Hindlimb muscle (tissue), 1 donor: ENCODE data around the gene RELA. TPM values are rescaled to one million over a fixed set of nuclear protein-coding genes. Genes with fewer than 3 reads are reported as not detected.
"Not testable (repeated sequence)": the region's sequence is repeated elsewhere in the genome, so short reads cannot be mapped to it uniquely, and the experiment has no call there.

Experiments used
- DNase-seq: peaks from one replicate; pipeline ENCODE4 v3.0.0-alpha.2; 2013
- polyA plus RNA-seq: library from polyadenylated mRNA; unstranded; fragments of 120-200 nt; gene quantifications from one replicate; pipeline ENCODE4 v1.2.1, GENCODE V29; 2013; ENCODE audit not compliant: insufficient read length

The RELA gene
- 50.6 TPM for polyA plus RNA-seq

DNA sequence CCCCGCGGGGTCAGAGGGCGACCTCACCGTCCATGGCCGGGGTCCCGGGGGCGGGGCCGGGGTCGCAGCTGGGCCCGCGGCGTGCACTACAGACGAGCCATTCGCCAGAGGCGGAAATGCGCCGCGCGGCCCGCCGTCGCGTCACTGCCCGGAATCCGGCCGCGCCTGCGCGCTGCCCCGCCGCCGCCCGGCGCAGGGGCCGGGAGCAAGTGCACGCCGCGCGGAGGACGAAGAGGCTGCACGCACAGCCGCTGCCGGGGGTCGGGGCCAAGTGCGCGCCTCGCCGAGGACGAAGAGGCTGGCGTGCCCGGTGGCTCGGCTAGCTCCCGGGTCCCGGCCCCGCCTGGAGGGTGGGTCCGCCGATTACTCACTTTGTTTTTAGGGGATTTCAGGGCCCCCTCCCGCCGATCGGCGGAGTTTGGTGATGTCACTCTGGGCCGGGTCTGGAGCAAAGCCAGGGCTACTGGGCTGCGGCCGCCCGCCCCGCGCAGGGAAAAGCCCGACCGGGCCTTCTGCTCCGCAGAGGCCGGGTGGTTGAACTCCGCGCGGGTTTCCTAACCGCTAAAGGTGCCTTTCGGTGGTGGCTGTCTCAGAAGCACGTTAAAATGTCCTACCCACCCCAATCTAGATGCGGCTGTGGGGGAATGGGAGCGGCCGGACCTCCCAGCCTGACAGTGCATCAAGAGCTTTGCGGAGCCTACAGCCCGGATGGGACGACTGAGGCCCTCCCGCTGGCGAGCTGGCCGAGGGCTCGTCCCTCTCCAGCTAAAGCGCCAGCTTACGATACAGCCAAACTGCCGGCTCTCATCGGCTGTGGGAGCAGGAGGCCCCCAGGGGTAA, at the start of gene RELA:
RELA (minus strand) TSS at position 118 of the 840 bp plus-strand sequence; CDS start at position 34, 84 bp downstream.
- peak; percentile 96 for DNase-seq

DNA sequence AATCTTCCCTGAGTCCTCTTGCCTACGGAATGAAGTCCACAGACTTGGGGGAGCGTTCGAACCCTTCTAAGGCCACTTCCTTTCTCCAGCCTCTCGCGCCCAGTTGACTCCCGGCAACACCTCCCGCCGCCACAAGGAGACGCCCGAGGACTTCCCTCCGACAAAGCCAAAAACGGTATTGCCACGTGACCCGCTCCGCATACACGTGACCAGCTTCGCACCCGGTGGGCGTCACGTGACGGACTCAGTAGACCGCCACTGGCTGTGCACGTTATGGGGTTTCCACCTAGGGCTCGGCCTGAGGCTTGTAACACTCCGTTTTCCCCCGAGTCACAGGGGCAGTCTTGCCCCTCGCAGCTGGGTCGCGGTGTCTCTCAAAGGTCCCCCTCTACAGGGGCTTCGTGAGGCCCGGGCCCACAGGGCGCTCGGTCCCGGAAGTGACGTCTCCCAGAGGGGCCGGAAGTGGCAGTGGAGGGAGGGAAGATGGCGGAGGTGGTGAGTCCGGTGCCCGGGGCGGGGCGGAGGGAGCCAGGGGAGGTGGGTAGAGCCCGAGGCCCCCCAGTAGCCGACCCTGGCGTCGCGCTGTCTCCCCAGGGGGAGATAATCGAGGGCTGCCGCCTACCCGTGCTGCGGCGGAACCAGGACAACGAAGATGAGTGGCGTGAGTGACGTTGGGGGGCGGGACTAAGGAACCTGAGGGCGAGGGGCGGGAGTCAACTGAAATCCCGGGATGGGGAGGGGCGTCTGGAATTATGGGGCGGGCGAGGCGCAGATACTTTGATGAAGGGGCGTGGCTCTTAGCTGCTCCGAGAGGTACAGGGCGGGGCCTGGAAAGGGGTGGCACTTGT, 49.3 kb upstream of the RELA start, which contains the start of gene KAT5:
KAT5 (plus strand) TSS at position 468 of the 848 bp plus-strand sequence; CDS start at position 484, 16 bp downstream.
- DNase-seq, result peak; percentile 97

DNA sequence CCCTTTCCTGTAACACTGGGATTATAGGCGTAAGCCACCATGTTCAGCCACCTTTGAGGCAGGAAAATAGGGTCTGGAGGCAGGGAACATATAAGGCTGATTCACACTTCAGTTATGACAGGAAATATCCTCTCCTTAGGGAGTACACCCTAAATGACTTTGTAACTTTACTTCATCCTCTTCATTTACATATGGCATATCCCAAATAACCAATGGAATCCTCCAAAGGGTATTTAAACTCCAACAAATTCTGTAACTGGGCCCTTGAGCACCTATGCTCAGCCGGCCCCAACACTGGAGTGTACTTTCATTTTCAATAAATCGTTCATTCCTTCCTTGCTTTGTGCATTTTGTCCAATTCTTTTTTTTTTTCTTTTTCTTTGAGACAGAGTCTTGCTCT, 47.7 kb upstream of the RELA start:
- no peak for DNase-seq

DNA sequence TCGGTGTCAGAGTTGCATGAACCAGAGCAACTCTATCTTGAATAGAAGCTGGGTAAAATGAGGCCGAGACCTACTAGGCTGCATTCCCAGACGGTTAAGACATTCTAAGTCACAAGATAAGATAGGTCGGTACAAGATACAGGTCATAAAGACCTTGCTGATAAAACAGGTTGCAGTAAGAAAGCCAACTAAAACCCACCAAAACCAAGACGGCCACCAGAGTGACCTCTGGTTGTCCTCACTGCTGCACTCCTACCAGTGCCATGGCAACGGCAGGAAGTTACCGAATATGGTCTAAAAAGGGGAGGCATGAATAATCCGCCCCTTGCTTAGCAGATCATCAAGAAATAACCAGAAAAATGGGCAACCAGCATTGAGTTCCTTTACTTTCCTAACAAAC, 46.9 kb upstream of the RELA start:
- no peak for DNase-seq

DNA sequence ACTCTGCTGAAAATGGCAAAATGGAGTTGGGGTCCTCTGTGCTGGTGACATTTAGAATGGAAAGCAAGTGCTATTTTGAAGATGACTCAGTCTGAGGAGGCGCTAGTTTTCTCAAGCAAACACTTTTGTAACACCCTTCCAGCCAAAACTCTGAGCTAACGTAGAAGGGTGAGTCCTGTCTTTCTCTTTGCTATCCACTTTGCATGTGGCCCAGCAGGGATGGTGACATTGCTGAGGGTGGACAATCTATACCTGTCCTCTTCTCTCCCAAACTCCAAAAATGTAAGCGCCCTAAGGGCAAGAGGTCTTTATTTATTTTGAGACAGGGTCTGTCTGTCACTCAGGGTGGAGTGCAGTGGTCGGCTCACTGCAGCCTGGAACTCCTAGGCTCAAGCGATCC, 45.7 kb upstream of the RELA start:
- no peak for DNase-seq

DNA sequence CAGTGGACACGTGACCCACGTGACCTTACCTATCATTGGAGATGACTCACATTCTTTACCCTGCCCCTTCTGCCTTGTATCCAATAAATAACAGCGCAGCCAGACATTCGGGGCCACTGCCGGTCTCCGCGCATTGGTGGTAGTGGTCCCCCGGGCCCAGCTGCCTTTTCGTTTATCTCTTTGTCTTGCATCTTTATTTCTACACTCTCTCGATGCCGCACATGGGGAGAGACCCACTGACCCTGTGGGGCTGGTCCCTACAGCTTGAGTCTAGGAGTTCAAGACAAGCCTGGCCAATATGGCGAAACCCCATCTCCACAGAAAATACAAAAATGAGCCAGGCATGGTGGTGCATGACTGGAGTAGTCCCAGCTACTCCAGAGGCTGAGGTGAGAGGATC, 44.3 kb upstream of the RELA start:
- DNase-seq, result not testable (repeated sequence)

DNA sequence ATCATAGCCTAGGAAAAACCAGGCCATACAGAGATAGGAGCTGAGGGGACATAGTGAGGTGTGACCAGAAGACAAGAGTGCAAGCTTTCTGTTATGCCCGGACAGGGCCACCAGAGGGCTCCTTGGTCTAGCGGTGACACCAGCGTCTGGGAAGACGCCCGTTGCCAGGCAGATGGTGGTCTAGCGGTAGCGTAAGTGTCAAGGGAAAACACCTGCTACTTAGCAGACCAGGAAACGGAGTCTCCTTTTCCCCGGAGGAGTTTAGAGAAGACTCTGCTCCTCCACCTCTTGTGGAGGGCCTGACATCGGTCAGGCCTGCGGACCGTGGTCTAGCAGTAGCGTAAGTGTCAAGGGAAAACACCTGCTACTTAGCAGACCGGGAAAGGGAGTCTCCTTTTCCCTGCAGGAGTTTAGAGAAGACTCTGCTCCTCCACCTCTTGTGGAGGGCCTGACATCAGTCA, 43.6 kb upstream of the RELA start:
- peak; percentile 55 for DNase-seq

DNA sequence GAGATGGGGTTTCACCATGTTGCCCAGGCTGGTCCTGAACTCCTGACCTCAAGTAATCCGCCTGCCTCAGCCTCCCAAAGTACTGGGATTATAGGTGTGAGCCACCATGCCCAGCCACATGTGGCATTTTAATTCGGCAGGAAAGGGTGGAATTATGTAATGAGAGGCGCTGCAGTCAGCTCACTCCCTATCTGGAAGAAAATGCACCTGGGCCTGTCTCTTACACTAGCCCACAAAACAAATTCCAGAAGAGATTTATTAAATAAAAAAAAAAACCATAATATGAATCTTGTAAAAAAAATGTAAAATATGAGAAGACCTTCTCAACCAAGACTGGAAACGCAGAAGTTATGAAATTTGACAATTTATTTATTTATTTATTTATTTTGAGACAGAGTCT, 41.1 kb upstream of the RELA start:
- no peak for DNase-seq

DNA sequence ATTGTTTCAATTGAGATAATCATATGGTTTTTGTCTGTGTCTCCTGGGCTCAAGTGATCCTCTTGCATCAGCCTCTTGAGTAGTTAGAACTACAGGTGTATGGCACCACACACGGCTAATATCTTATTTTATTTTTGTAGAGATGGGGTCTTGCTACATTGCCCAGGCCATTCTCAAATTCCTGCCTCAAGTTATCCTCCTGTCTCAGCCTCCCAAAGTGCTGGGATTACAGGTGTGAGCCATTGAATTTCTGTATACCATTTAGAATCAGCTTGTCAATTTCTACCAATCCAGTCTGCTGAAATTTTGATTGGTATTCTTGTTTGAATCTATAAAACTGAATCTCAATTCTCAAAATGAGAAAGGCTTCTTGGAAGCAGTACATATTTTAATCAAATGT, 39.0 kb upstream of the RELA start:
- DNase-seq, result no peak

DNA sequence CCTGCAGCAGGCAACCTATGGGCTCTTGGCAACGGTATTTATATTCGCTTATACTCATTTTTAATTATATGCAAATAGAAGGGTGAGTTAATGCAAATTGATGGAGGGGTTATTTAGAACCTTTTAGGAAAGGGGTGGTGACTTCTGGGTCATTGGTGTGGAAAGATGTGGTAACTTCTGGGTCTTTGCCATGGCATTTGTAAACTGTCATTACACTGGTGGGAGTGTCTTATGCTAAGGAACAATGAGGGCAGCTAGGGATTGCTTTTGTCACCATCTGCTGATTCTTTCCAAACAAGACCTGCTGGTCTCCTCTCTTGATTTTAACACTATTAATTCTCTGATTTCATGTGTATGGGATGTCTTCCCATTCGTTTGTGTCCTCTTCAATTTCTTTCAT, 37.7 kb upstream of the RELA start:
- no peak for DNase-seq

DNA sequence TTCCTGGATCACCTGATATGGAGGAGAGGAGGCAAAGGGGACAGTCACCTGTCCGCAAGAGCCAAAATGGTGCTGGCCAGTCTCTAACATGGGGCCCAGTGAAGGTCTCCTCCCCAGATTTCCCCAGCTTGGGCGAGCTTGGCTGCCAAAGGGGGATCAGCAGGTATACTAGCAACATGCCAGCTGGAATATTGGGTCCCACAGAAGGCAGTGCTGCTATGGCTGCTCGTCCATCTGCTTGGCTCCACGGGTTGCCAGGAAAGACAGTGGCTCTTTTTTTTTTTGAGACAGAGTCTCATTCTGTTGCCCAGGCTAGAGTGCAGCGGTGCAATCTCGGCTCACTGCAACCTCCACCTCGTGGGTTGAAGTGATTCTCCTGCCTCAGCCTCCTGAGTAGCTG, 36.6 kb upstream of the RELA start:
- no peak for DNase-seq

DNA sequence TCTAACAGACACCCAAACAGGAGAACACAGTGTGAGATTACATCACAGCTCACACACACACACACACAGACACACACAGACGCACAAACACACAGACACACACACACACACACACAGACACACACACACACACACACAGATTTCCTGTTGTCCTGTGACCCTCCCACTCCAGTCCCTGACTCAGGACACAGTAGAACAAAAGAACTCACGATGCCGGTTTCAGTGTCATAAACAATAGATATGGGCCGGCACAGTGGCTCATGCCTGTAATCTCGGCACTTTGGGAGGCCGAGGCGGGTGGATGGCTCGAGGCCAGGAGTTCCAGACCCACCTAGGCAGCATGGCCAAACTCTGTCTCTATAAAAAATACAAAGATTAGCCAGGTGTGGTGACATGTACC, 35.5 kb upstream of the RELA start:
- DNase-seq, result no peak

DNA sequence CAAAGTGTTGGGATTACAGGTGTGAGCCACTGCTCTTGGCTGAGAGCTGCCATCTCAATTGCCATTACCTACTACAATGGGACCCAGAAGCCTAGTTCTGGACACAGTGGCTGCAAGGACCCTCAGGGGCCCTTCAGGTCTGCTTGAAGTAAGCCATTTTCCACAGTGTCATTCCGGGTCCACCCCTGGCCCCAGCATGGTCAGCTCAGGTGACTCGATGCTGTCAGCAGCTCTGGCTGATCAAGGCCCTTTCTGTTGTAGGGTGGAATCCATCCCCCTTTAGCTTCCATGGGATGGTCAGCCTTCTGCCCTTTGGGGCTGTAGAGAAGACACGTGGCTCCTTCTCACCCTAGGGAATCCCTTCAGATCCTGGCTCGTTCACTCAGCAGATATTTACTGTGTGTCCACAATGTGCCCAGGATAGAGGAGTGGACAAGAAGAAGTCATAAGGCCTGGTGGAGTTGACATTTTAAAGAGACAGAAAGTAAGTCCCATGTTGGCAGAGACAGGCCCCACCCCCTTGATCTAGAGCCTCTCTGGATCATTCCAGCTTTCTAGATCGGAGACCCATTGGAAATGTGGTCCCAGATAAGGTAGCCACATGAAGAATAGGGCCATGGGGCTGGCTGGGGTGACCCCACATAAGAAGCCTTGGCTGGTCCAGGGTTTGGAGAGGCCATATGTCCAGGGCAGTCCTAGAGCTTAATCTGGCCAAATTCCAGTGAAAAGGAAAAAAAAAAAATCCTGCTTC, 34.3 kb upstream of the RELA start:
- no peak for DNase-seq

DNA sequence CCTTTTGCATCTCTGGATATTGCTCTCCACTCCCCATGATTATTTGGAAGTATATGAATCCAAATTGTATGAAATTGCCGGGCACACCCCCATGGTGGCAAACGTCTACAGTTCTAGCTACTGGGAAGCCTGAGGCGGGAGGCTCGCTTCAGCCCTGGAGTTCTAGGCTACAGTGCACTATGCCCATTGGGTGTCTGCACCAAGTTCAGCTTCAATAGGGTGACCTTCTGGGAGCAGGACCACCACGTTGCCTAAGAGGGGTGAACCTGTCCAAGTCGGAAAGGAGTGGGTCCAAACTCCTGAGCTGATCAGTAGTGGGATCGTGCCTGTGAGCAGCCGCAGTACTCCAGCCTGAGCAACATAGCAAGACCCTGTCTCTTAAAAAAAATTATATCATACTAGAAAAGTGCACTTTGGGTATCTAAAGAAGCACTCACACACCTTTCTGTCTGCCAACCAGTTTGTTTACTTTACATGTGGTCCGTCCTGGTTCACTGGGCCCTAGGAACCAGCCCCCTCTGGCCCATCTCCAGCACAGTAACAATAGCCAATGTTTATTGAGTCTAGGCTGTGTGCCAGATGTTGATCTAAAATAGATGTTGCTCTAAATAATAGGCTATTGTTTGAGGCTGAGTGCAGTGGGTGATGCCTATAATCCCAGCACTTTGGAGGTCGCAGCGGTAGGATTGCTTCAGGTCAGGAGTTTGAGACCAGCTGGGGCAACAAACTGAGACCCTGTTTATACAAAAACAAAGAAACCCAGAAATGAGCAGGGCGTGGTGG, 32.9 kb upstream of the RELA start:
- DNase-seq, result no peak

DNA sequence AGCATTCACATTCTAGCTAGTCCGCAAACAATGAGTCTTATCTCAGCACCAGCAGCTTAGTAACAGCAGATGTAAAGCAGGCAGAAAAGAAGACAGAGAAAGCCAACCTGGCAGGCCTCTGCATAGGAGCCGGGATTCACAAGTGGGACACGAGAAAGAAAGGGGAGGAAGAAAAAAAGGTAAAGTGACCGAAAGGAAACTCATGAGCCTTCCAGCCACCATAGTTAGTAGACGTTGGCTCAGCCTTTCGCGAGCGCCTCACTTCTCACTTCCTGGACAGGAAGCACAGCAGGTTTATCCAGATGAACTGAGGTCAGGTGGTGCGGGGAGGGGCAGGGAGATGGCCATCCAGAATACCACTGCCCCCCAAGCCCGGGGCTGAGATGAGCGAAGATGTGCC, 29.7 kb upstream of the RELA start:
- DNase-seq, result no peak

DNA sequence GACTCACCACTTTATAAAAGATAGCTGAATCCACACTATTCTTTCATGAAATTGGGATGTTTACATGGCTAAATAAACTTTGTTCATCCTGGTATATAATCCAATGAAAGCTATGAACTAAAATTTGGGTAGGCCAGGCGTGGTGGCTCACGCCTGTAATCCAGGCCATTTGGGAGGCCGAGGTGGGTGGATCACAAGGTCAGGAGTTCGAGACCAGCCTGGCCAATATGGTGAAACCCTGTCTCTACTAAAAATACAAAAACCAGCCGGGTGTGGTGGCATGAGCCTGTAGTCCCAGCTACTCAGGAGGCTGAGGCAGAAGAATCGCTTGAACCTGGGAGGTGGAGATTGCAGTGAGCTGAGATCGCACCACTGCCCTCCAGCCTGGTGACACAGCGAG, 29.1 kb upstream of the RELA start:
- DNase-seq, result not testable (repeated sequence)

DNA sequence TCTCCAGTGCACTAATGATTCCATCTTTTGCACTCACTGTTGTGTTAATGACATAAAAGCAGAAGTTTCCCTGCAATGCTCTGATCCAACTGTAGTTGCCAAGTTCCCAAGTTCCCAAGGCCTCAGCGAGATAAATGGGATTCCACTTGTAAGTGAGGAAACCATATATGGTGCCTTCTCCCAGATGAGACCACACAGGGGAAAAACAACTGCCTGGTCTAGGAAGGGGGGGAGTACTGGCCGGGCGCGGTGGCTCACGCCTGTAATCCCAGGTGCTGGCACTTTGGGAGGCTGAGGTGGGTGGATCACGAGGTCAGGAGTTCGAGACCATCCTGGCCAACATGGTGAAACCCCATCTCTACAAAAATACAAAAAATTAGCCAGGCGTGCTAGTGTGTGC, 23.3 kb upstream of the RELA start:
- DNase-seq, result no peak

DNA sequence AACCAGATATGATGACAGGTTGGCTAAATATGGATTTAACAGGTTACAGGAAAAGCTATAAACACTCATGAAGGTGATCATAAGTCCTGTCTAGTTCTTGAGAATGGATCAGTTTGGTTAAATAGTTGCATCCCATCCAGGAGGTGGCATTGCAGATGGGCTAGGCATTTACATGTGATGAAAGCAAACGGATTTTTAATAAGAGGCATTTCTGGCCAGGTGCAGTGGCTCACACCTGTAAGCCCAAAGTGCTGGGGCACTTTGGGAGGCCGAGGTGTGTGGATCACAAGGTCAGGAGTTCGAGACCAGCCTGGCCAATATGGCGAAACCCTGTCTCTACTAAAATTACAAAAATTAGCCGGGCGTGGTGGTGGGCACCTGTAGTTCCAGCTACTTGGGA, 20.8 kb upstream of the RELA start:
- not testable (repeated sequence) for DNase-seq

DNA sequence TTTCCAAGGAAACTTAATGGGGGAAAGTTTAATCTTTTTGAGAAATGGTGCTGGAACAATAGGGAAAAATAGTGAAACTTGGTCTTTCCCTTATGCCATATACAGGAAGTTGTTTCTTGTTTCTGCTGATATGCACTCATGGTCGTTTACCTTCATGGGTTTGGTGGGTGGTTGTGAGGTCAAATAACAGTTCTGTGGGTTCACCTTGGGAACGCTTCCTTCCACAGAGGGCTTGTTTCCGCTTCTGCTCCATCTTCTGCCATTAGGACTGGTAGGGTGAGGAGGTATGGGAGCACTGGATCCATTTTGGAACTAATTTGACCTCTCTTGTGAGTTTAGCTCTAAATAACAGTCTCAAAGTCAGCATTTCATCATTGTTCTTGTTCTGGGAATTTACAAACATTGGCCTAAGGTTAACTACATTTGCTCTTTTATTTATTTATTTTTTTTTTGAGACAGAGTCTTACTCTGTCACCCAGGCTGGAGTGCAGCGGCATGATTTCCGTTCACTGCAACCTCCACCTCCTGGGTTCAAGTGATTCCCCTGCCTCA, 17.6 kb upstream of the RELA start:
- DNase-seq, result no peak

DNA sequence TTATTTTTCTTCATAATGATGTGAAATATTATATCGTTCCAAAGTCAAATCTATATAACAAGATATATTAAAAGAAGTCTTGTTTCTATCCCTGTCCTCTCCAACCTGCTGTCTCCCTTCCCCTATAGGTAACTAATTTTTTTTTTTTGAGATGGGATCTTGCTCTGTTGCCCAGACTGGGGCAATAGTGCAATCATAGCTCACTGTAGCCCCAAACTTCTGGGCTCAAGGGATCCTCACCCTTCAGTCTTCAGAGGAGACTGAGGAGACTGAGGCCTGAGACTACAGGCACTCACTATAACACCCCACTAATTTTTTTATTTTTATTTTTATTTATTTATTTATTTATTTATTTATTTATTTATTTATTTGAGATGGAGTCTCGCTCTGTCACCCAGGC, 10.3 kb upstream of the RELA start:
- no peak for DNase-seq

DNA sequence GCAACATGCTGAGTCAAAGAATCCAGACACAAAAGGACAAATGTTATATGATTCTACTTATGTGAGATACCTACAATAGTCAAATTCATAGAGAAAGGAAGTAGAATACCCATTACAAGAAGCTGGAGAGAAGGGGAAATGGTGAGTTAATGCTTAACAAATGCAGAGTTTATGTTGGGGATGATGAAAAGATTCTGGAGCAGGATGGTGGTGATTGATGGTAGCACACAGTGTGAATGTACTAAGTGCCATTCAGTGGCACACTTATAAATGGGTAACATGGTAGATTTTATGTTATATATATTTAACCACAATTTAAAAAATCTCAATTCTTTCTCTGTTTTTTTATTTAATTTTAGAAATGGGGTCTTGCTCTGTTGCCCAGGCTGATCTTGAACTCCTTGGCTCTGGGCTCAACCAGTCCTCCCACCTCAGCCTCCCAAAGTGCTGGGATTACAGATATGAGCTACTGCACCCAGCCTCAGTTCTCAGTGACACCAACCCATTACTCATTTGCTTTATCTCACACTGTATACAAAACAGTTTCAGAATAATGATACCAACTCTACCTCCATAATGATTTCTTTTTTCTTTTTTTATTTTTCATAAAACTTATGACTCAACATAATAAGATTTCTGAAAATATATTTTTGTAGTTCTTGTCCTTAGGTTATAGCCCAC, 9.6 kb upstream of the RELA start:
- no peak for DNase-seq
